NCI-H2171 (cell line): ENCODE data around the gene OPRD1.
"Not testable (repeated sequence)": the region's sequence is repeated elsewhere in the genome, so short reads cannot be mapped to it uniquely, and the experiment has no call there.

Experiments used
- DNase-seq: peaks from one replicate; lab custom pipeline; 2025; lab: John Stamatoyannopoulos, UW

Gene OPRD1

GRCh38 chr1:28801461-28801860 is 10.5 kb upstream of the OPRD1 start:
- no peak for DNase-seq

GRCh38 chr1:28803051-28803450 is 8.9 kb upstream of the OPRD1 start:
- no peak for DNase-seq

GRCh38 chr1:28803662-28804061 is 8.3 kb upstream of the OPRD1 start:
- DNase-seq: no peak

GRCh38 chr1:28804071-28804470 is 7.9 kb upstream of the OPRD1 start:
- no peak for DNase-seq

GRCh38 chr1:28807046-28807445 is 4.9 kb upstream of the OPRD1 start:
- peak; percentile 89 for DNase-seq

- no peak for DNase-seq
These were observed 4.0 kb upstream of the OPRD1 start for GRCh38 chr1:28807986-28808385.

- no peak for DNase-seq
These were observed 603 bp upstream of the OPRD1 start for GRCh38 chr1:28811369-28811765.

- no peak for DNase-seq
These were observed 899 bp downstream of the OPRD1 start for GRCh38 chr1:28812669-28813468.

- no peak for DNase-seq
These were observed 2.0 kb downstream of the OPRD1 start for GRCh38 chr1:28813931-28814465.

GRCh38 chr1:28815533-28816185 is 3.7 kb downstream of the OPRD1 start:
- DNase-seq: no peak

GRCh38 chr1:28817133-28817532 is 5.2 kb downstream of the OPRD1 start:
- DNase-seq: no peak

GRCh38 chr1:28819020-28819419 is 7.0 kb downstream of the OPRD1 start:
- DNase-seq: no peak

- DNase-seq: no peak
These were observed 10.8 kb downstream of the OPRD1 start for GRCh38 chr1:28822799-28823198.

- DNase-seq: not testable (repeated sequence)
These were observed 12.1 kb downstream of the OPRD1 start for GRCh38 chr1:28824061-28824460.

- peak; percentile 19 for DNase-seq
These were observed 16.4 kb downstream of the OPRD1 start for GRCh38 chr1:28828227-28828858.

- DNase-seq: peak; percentile 81
These were observed 18.8 kb downstream of the OPRD1 start for GRCh38 chr1:28830814-28831213.

GRCh38 chr1:28832966-28833365 is 21.0 kb downstream of the OPRD1 start:
- DNase-seq: no peak

GRCh38 chr1:28833381-28833780 is 21.4 kb downstream of the OPRD1 start:
- no peak for DNase-seq

GRCh38 chr1:28835237-28835650 is 23.3 kb downstream of the OPRD1 start:
- peak; percentile 61 for DNase-seq

- DNase-seq: no peak
These were observed 24.5 kb downstream of the OPRD1 start for GRCh38 chr1:28836421-28836956.

GRCh38 chr1:28840928-28841544 is 29.1 kb downstream of the OPRD1 start:
- no peak for DNase-seq
